Body of pancreas (tissue), 4 donors: Measurements from ENCODE around the gene MPDZ. TPM values are rescaled to one million over a fixed set of nuclear protein-coding genes. Genes with fewer than 3 reads are reported as not detected.

Source experiments
- ATAC-seq: fragments of 150-250 bp; one replicate; pipeline ENCODE4 v1.9.1; 2016
- DNase-seq, 4 donors: peaks; one replicate each; pipeline ENCODE4 v3.0.0-alpha.2; 2019
- H3K27ac ChIP-seq, 4 donors: fragments of 200-600 bp; sonication (generic); 1 replicate in 3 of 4; 2 replicates in 1 of 4; pipeline versions ENCODE4 v1.5.1 to v1.6.1; 2016 to 2019; ENCODE audit warnings: mild to moderate bottlenecking in 1 of 4, mixed read lengths in 1 of 4, moderate library complexity in 1 of 4
- H3K27me3 ChIP-seq, 2 donors: fragments of 200-600 bp; sonication (generic); one replicate each; pipeline ENCODE4 v1.6.0; 2016; ENCODE audit warnings: mild to moderate bottlenecking in 1 of 2
- H3K36me3 ChIP-seq, 2 donors: fragments of 200-600 bp; sonication (generic); replicated peaks in 1 of 2; 2 replicates each; pipeline ENCODE4 v1.5.1; 2016; ENCODE audit warnings: low read depth in 2 of 2; ENCODE audit not compliant: insufficient read depth in 1 of 2
- H3K4me1 ChIP-seq: fragments of 200-600 bp; sonication (generic); one replicate; pipeline ENCODE4 v1.6.0; 2016
- H3K4me3 ChIP-seq, 2 donors: fragments of 200-600 bp; sonication (generic); 1 replicate in 1 of 2; 2 replicates in 1 of 2; pipeline ENCODE4 v1.5.1; 2016 to 2019
- H3K9me3 ChIP-seq, 3 donors: fragments of 200-600 bp; sonication (generic); 1 replicate in 2 of 3; 2 replicates in 1 of 3; pipeline ENCODE4 v1.5.1; 2016
- CTCF ChIP-seq, 7 experiments: fragments of 450-650 bp in 4 of 7; fragments of 200-600 bp in 3 of 7; sonication (generic) in 3 of 7; IDR thresholded peaks; one replicate each; pipeline ENCODE4 v1.5.1; 2016 to 2019; ENCODE audit warnings: antibody characterized with exemption in 7 of 7
- POLR2A ChIP-seq, 3 donors: fragments of 450-650 bp; IDR thresholded peaks; one replicate each; pipeline ENCODE4 v1.6.1; 2016; ENCODE audit warnings: antibody characterized with exemption in 3 of 3, mild to moderate bottlenecking in 2 of 3
- WGBS, 2 donors: methylation state at CpG; one replicate each; pipeline ENCODE4 v1.1.5; 2017; 5-methylcytosine and 5-hydroxymethylcytosine counted together
- intact Hi-C: fragments of 100-400 bp; cut with DNase I; formaldehyde crosslinking; loops from one replicate; pipeline ENCODE4 v1.15.1; 2023
- total RNA-seq, 2 donors: library from RNA; depleted of rRNA; stranded (reverse); fragments of >200 nt; gene quantifications; one replicate each; pipeline ENCODE4 v1.1.0, GENCODE V29; 2016

The MPDZ gene
- total RNA-seq, 2 donors from 2014 or later: 12.5 to 17.1 TPM

GRCh38 chr9:13220837-13221236 is 58.7 kb downstream of the MPDZ start:
- no peaks in the 10 kb centered on the region for H3K4me1 ChIP-seq
- 69% methylated on average over 1 of the region's 1 CpG for whole genome bisulfite sequencing, 2 donors

GRCh38 chr9:13215791-13216554 is 63.5 kb downstream of the MPDZ start:
- ATAC-seq (no peak), DNase-seq (no peak)
- Histone ChIP-seq H3K27me3 (no peaks in the 10 kb centered on the region), H3K4me3 (no peak overlapping the region), H3K36me3 (no peaks in the 10 kb centered on the region), H3K4me1 (no peaks in the 10 kb centered on the region), H3K9me3 (no peaks in the 10 kb centered on the region), H3K27ac (no peak overlapping the region)
- intact Hi-C loops: no loop called here
- TF ChIP-seq POLR2A (IDR thresholded peaks at IDR 0.05) (no peak), CTCF (IDR thresholded peaks at IDR 0.05) (no peak)
- WGBS, 2 donors: 88 to 91% methylated on average over 5 of the region's 5 CpGs

More at GRCh38 chr9:13220837-13221236, 58.7 kb downstream of the MPDZ start:
- H3K36me3 ChIP-seq: no peaks in the 10 kb centered on the region
- no peaks in the 10 kb centered on the region for H3K9me3 ChIP-seq
- H3K27ac ChIP-seq: no peak overlapping the region
- intact Hi-C loops: no loop called here
- no peak for DNase-seq
- no peaks in the 10 kb centered on the region for H3K27me3 ChIP-seq
- no peak for ATAC-seq
- TF ChIP-seq CTCF (IDR thresholded peaks at IDR 0.05) (no peak), POLR2A (IDR thresholded peaks at IDR 0.05) (no peak)
- no peak overlapping the region for H3K4me3 ChIP-seq

- 85 to 94% methylated on average over 2 of the region's 2 CpGs for WGBS, 2 donors
These were observed 65.5 kb downstream of the MPDZ start for GRCh38 chr9:13213998-13214397.

GRCh38 chr9:13213337-13213736 is 66.2 kb downstream of the MPDZ start:
- WGBS, 2 donors: 76 to 94% methylated on average over 1 of the region's 1 CpG
- intact Hi-C loops: no loop called here

More at GRCh38 chr9:13213998-13214397, 65.5 kb downstream of the MPDZ start:
- Histone ChIP-seq H3K4me3 (no peak overlapping the region), H3K36me3 (no peaks in the 10 kb centered on the region), H3K9me3 (no peaks in the 10 kb centered on the region), H3K27ac (no peak overlapping the region), H3K27me3 (no peaks in the 10 kb centered on the region), H3K4me1 (no peaks in the 10 kb centered on the region)
- intact Hi-C loops: no loop called here
- ATAC-seq (no peak), DNase-seq (no peak)
- TF ChIP-seq CTCF (IDR thresholded peaks at IDR 0.05) (no peak), POLR2A (IDR thresholded peaks at IDR 0.05) (no peak)

More at GRCh38 chr9:13213337-13213736, 66.2 kb downstream of the MPDZ start:
- H3K27me3 ChIP-seq: no peaks in the 10 kb centered on the region
- H3K4me3 ChIP-seq: no peak overlapping the region
- H3K36me3 ChIP-seq: no peaks in the 10 kb centered on the region
- no peak overlapping the region for H3K27ac ChIP-seq
- DNase-seq: no peak
- H3K9me3 ChIP-seq: no peaks in the 10 kb centered on the region
- no peak for TF ChIP-seq POLR2A (IDR thresholded peaks at IDR 0.05)
- peak in 4 of 7 experiments; percentile 26 to 40 (median 36) for TF ChIP-seq CTCF (IDR thresholded peaks at IDR 0.05)
- H3K4me1 ChIP-seq: no peaks in the 10 kb centered on the region
- ATAC-seq: no peak
